IPS-11a (cell line): ENCODE data around the gene AGTRAP.

Experiments used
- H3K4me3 ChIP-seq: one replicate; pipeline ENCODE4 v1.5.1; 2013; ENCODE audit warnings: low read depth, low read length, control low read depth

Gene AGTRAP

DNA sequence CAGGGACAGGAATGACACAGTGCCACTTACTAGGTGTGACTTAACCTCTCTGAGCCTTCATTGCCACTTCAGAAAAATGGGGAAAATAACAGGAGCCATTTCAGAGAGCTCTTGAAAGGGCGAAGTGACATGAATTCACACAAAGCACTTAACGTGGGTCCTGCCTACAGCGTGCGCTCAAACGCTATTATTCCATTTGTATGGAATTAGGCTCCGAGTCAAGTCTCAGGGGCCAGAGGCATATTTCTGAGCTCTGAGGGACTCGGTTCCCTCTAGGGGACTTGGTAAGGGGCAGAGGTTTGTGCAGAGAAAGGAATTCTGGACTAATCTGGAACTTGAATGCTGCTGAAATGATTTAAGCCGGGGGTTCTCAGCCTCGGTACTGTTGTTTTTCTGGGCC, 30.3 kb upstream of the AGTRAP start:
- no peak overlapping the region for H3K4me3 ChIP-seq

DNA sequence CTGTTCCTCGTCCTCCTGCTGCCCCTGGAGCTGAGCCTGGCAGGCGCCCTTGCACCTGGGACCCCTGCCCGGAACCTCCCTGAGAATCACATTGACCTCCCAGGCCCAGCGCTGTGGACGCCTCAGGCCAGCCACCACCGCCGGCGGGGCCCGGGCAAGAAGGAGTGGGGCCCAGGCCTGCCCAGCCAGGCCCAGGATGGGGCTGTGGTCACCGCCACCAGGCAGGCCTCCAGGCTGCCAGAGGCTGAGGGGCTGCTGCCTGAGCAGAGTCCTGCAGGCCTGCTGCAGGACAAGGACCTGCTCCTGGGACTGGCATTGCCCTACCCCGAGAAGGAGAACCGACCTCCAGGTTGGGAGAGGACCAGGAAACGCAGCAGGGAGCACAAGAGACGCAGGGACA, 29.6 kb upstream of the AGTRAP start:
- H3K4me3 ChIP-seq: no peak overlapping the region

DNA sequence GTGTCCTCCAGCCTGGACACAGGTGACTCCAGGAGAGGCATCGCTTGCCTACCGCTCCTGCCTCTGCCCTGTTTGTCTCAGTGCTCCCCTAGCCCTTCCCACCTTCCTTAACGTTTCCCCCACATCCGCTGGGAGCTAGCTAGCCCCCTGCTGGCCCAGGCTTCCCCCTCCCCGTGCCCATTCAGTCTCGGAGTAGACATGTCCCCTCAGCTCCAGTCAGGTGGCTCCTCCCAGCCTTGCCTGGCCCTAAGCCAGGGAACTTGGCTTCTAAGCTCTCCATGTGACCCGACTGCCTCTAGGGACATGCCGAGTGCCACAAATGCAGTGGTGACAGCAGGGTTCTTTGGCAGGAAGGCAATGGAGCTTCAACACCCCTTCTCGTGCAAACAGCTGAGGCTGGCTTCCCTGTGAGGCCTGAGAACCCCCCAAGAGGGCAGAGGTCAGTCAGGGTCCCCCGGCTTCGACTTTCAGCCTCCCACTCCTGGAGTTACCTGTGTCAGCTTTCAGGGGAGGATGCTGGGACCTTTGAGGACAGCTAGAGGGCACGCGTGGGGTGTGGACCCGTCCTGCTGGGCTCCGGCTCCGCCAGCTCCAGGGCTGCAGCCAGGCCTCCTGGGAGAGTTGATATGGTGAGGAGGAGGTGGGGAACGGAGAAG, 28.2 kb upstream of the AGTRAP start:
- no peak overlapping the region for H3K4me3 ChIP-seq

DNA sequence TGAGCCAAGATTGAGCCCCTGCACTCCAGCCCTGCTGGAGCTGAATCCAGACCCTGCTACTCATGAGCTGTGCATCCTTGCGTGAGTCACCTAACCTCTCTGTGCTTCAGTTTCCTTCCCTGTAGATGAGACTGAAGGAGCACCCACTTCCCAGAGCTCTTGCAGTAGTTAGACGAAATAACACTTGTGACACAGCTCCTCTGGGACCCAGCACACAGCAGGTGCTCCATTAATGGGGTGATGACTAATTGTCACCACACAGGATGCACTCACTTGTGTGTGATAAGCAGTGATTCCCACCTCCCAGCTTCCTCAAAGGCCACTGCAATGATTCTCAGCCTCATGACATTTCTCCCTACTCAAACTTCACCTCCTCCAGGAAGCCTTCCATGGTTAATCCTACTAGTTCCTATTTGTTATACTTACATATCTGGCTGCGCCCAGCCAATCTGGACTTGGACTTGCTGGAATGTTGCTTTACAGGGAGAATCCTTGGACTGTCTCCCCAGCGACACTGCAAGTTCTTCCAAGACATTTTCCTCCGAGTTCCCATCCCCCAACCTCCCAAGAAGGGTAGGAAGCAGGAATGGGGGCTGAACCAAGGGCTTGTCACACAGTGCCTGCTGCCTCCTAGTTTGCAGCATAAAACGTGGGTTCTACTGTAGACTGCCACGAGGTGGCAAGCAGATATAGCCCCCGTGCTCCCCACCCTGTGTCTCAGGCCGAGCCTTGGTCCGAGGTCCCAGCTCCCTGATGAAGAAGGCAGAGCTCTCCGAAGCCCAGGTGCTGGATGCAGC, 27.2 kb upstream of the AGTRAP start:
- H3K4me3 ChIP-seq: no peak overlapping the region

DNA sequence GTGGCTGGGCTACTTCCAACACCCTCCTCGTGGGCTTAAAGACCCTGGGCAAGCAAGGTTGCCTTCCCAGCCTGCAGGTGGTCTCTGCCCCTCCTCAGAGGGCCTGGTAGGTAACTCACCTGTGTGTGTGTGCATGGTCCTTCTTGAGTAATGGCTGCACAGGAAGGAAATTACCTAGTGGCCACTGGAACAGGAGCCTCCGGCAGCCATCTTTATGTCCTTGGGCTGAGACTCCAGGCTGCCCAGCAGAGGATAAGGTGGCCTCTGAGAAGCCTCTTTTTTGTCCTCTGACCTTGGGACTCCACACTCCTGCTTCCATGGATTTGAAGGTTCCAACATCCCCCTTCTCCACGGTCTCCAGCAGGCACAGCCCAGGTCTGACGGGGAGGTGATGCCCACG, 24.4 kb upstream of the AGTRAP start:
- no peak overlapping the region for H3K4me3 ChIP-seq

DNA sequence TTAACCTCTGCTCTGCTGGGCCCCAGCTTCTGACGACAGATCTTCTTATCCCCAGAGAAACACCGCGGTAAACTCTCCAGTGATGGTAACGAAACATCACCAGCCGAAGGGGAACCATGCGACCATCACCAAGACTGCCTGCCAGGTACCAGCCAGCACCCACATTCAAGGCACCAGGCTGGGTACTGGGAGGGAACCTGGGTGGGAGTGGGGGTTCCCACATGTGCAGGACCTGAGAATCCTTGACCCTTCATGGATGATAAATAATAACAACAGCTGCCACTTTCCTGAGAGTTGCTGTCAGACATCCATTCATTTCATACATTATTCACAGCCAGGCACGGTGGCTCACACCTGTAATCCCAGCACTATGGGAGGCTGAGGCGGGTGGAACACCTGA, 23.7 kb upstream of the AGTRAP start:
- H3K4me3 ChIP-seq: no peak overlapping the region

DNA sequence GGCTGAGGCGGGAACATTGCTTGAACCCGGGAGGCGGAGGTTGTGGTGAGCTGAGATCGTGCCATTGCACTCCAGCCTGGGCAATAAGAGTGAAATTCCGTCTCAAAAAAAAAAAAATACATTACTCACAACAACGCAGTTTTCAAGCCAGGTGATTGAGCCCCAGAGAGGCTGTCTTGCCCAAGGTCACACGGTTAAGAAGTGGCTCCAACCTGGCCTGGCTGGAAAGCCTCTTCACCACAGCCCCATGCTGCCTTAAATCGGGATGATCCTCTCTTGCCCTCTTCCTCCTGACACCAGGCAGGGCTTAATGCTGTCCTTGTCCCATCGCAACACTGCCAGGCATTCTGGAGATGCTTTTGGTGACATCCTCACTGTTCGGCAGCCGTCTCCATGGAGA, 22.8 kb upstream of the AGTRAP start:
- H3K4me3 ChIP-seq: no peak overlapping the region

DNA sequence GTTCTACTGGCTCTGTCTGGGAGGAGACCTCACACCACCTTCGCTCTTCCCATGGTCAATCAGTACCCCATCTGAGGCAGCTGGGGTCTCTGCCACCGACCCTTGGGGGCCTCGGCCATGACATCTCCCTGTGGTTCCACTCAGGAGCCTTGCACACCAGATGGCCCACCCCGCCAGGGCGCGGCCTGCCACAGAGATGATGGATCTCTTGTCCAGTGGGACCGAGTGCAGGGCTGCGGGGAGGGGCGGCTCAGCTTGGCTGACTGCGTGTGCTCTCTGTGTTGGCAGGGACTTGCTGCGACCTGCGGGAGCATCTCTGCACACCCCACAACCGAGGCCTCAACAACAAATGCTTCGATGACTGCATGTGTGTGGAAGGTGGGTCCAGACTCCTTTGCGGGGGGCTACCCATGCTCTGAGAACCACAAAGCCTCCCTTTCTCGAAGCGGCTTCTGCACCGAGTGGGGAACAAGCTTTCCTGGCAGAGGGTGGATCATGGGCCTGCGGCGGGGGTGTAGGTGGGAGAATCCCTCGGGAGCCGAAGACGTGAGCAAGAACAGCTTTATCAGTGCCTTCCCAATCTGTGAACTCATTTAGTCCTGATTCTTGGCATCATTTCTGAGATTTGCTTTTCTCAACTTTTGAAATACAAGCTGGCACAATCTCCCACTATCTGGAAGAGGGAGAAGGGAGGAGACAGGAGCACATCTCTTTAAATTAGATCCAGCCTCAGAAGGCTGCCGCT, 20.9 kb upstream of the AGTRAP start:
- H3K4me3 ChIP-seq: no peak overlapping the region

DNA sequence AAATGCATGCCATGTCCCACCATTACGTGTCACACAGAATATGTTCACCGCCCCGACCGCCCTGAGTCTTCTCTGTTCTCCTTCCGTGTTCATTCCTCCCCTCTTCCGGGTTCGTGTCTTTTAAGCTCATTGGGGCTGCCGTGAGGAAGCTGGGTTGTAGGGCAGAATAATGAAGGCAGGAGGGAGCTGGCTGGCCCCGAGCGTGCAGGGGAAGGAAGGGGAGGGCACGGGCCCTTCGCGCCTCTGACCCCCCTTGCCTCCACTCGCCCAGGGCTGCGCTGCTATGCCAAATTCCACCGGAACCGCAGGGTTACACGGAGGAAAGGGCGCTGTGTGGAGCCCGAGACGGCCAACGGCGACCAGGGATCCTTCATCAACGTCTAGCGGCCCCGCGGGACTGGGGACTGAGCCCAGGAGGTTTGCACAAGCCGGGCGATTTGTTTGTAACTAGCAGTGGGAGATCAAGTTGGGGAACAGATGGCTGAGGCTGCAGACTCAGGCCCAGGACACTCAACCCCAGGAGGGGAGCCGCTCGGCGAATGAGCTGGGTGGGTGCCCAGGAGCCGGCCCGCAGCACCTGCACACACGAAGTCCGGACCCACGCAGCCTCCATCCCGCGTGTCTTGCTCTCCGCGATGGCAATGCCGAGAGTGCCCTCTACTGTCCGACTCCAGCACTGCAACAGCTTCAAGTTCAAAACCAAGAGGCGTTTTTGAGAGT, 16.5 kb upstream of the AGTRAP start:
- H3K4me3 ChIP-seq: no peak overlapping the region

DNA sequence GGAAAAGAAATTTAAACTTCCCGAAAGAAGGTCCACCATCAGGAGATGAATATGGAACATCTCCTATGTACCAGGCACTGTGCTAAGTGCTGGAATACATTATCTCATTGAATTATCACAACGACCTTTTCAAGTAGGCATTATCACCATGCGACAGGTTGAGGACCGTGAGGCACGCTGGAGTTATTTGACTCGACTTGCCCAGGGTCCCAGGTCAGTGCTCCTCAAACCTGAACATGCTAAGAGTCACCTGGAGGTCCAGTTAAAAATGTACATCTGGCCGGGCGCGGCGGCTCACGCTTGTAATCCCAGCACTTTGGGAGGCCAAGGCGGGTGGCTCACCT, 15.9 kb upstream of the AGTRAP start:
- H3K4me3 ChIP-seq: no peak overlapping the region

DNA sequence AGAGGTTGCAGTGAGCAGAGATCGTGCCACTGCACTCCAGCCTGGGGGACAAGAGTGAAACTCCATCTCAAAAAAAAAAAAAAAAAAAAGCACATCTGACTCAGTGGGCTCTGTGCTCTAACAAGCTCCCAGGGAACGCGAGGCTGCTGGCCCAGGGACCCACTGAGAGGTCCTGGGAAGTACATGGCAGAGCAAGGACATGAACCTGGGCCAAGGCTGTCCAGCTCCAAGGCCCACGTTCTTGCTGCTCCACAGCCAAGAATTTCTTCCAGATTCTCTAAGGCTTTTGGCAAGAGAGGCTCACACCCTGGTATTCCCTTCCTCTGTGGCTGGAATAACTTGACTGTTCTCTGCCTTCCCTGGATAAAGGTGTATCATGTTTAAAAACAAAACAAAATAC, 15.4 kb upstream of the AGTRAP start:
- H3K4me3 ChIP-seq: no peak overlapping the region

DNA sequence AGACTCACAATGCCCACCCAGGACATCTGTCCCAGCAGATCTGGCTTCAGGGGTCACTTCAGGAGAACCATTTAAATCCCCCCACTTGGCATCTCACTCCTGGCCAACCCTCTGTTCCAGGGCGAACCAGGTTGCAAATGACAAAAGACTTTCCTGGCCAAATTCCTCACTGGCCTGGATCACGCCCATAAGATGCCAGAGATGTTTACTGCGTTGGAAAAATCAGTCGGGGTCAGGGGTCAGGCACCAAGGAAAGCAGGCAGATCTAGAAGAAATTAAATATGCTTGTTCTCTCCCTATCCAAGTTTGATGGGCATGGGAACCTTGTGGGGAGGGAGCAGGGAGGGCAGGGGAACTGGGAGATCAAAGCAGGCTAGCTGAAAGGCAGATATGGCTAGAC, 14.6 kb upstream of the AGTRAP start:
- no peak overlapping the region for H3K4me3 ChIP-seq

DNA sequence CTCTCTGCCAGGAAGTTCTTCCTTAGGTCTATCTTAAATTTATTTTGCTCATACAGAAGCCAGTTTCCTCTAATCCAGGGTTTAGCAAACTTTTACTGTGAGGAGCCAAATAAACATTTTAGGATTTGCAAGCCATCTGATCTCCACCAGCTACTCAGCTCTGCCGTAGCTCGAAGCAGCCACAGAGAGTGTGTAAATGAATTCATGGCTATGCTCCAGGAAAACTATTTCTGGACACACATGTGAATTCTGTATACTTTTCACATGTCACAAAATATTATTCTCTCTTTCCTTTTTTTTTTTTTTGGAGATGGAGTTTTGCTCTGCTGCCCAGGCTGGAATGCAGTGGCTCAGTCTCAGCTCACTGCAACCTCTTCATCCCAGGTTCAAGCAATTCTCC, 13.4 kb upstream of the AGTRAP start:
- no peak overlapping the region for H3K4me3 ChIP-seq

DNA sequence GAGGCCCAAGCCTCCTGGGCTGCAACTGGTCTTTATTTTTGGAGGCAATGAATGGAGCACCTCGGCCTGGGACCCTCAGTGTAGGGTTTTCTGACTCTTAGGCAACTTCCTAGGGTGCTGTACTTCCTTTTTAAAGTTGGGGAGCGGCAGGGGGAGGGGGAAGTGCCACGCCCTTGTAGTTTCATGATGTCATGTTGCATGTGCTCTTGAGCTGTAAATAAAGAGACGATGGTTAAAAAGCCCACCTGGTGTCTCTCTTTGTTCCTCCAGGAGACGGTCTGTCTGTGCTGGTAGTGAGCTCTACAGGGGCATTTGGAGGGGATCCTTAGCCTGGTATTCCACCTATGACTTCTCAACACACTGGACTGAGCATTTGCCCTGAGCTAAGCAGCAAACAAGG, 10.3 kb upstream of the AGTRAP start:
- H3K4me3 ChIP-seq: no peak overlapping the region

DNA sequence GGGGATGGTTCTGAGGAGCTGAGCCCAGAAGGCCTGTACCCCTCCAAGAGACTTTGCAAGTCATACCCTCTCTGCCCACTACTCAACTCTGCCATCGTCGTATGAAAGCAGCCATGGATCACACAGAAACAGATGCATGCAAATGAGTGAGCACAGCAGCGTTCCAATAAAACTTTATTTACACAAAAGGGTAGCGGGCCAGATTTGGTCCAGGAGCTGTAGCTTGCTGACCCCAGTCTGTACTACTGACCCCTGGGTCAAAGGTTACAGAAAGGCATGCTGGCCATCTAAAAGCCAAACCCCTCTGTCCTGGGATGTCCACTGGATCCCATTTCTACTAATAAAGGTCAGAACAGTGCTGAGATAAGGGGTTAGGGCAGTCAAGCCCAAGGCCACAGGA, 8.8 kb upstream of the AGTRAP start:
- H3K4me3 ChIP-seq: no peak overlapping the region

DNA sequence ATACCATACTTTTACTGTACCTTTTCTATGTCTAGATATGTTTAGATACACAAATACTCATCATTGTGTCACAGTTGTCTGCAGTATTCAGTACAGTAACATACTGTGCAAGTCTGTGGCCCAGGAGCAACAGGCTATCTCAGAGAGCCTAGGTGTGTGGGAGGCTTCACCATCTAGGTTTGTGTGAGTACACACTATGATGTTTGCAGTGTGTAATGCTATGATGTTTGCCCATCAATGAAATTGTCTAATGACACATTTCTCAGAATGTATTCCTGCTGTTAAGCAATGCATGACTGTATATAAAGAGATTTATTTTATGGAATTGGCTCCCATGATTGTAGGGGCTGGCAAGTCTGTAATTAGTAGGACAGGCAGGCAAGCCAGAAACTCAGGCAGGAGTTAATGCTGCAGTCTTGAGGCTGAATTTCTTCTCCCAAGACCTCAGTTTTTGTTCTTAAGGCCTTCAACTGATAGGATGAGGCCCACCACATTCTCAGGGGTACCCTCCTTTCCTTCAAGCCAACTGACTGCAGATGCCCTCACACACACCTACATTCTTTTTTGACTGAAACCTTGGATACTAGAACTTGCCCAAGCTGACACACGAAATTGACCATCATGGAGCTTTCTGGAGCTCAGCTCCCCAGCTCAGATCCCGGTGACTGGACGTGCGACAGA, 7.7 kb upstream of the AGTRAP start:
- no peak overlapping the region for H3K4me3 ChIP-seq

DNA sequence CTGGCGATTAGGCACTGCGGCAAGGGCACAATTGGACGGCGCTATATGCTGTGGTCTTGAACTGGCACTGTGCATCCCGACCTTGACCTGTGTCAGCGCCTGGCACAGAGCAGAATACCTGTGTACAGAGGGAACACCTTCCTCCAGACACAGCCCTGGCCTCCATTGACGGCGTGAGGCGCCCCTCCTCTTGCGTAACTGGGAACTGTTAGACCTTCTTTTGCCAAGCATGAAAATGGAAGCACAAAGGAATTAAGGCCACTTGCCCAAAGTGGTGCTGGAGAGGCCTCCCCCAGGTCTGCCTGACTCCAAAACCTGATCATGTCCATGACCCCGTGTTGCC, 6.8 kb upstream of the AGTRAP start:
- H3K4me3 ChIP-seq: no peak overlapping the region

DNA sequence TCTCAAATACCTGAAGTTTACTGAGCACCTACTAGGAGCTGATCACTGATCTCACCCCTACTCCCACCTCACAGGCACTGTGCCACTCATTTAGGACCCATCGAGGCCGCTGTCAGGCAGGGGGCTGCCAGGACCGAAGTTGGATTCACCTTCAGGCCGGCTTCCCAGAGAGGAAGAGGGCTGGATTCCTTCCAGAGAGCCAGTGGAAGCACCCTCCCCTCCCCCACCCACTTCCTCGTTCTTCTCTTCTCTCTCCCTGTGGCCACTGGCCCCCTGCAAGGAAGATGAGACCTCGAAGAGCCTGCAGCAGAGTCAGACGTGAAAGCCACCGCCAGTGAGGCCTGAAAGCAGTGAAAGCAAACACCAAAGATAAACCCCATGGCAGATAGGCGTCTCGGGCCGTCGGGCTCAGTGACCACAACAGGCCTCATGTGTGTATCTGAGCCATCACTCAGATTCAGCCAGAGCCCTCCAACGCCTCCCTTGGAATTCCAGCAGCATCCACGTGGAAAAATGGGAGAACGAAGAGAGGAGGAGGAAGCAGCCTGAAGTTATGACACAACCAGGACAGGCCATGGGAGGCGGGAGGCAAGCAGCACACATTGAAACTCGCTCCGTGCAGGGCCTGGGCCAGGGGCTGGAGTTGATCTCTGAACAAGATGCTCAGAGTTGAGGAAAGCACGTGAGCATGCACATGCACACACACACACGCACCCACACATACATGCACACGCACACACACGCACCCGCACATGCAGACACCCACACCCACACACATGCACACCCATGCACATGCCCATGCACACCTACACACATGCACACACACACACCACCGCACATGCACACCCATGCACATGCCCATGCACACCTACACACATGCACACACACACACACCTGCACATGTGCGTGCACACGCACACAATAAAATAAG, 6.2 kb upstream of the AGTRAP start:
- H3K4me3 ChIP-seq: no peak overlapping the region

DNA sequence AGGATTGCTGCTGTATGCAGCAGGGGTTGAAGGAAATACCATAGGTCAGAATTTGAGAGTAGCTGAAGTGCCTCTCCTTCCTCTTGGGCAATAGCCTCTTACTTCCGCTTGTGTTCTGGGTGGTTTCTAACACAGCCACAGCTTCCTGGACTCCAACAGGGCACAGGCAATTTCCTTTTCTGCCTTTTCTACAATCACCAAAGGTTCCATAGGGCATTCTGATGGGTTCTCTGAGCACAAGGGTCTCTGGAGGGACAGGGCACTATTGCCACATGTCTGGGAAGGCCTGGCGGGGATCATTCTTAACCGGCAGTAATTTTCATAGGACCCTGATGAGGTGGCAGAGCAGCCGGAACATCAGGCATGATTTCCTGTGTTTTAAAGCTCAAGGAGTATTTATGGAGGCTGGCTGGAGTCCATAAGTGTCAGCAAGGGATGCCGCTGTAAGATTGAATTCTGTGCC, 5.5 kb upstream of the AGTRAP start:
- no peak overlapping the region for H3K4me3 ChIP-seq

DNA sequence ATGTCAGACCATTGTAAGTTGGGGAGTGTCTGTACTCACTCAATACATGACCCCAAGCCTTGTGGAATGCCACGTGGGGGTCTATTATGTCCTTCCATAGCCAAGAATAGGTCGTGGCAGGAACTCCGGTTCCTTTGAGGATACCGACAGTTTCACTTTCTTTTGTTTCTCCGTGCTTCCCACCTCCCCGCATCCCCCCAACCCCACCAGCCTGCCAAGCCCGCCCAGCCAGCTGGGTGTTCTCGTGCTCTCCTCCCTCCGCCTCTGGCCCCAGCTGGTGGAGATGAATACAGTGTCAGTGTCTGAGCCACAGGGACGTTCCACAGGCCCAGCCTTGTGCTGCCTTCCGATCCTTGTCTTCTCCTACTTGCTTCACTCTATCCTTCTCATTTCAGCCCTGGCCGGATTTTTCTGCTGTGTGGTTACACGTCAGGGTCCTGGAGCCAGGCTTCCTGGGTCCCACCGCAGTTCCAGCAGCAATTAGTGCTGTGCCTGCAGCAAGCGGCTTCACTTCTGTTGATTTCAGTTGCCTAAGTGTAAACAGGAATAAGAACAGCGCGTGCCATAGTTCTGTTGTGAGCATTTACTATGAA, 4.1 kb upstream of the AGTRAP start:
- H3K4me3 ChIP-seq: no peak overlapping the region
